Activated naive CD4-positive, alpha-beta T cell treated with anti-CD3 and anti-CD28 coated beads for 36 hours (primary cell): ENCODE measurements around the gene NCK1. TPM values are rescaled to one million over a fixed set of nuclear protein-coding genes. Genes with fewer than 3 reads are reported as not detected.
"Not testable (repeated sequence)": the region's sequence is repeated elsewhere in the genome, so short reads cannot be mapped to it uniquely, and the experiment has no call there.

ENCODE experiments used
- CTCF ChIA-PET: fragments of 350-600 bp; sonication (Branson Sonifier 250); formaldehyde crosslinking; loops from one replicate; lab custom pipeline; 2021; ENCODE audit warnings: antibody characterized with exemption; lab: Charles Lee
- DNase-seq: peaks from one replicate; pipeline ENCODE4 v3.0.0-alpha.2; 2020
- H3K27ac Mint-ChIP-seq: one replicate; pipeline ENCODE4 v1.8.0; 2021; ENCODE audit warnings: mild to moderate bottlenecking, mixed read lengths
- H3K27me3 Mint-ChIP-seq: one replicate; pipeline ENCODE4 v1.8.0; 2021; ENCODE audit warnings: low read depth, mixed read lengths
- H3K36me3 Mint-ChIP-seq: one replicate; pipeline ENCODE4 v1.8.0; 2021; ENCODE audit warnings: low read depth, mixed read lengths
- H3K4me1 Mint-ChIP-seq: one replicate; pipeline ENCODE4 v1.8.0; 2021; ENCODE audit warnings: low read depth, mixed read lengths
- H3K4me3 Mint-ChIP-seq: one replicate; pipeline ENCODE4 v1.8.0; 2021; ENCODE audit warnings: mild to moderate bottlenecking, moderate library complexity, mixed read lengths
- H3K9me3 Mint-ChIP-seq: one replicate; pipeline ENCODE4 v1.8.0; 2021; ENCODE audit warnings: mixed read lengths
- intact Hi-C: fragments of 100-400 bp; cut with micrococcal nuclease; formaldehyde crosslinking; loops from one replicate; pipeline ENCODE4 v1.15.1; 2023
- total RNA-seq, 2 experiments: library from RNA; stranded (reverse); gene quantifications; one replicate each; pipeline ENCODE4 v1.2.3, GENCODE V29; 2021

The NCK1 gene
- total RNA-seq, 2 experiments from 2014 or later = 24.1 to 29.2 TPM

DNA sequence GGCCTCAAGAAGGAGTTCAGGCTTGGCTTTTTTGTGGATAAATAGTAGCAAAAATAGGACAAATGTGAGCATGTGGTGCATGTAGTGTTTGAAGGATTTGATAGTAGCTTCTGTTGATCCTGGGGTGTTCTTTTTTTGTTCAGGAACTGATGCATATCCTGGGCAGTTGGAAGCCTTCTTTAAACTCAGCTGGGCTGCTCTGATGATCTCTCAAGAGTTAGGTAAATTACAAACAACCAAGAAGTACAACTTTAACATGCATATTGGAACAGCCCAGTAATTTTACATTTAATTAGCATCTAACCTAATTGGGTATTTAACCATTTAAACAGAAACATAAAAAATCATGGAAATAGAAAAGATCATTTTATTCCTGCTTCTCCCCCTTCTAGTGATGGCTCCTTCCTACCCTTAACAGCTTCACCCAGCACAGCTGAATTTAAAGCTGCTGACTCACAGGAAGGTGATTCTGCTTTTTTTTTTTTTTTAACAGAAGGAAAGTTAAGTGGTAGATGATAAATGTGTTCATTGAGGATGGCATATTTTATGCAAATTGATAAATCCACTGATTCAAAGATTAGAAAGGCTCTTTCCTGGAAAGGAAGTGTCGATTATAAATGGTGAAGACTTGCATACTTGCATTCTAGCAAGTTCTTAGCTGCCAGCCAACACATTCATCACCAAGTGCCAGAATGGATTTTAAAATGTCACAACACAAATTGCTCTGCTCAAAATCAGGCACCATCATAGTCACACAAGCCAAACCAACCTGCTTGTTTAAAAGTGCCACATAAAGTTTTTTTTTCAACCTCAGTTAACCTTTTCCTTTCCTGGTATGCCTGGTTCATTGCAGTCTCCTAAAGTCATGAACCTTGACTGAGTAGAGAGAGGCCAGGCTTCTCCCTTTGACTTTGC lies 23.1 kb upstream of the NCK1 start:
- Mint-ChIP-seq H3K4me3 (no peak overlapping the region), H3K36me3 (peaks cover 19% of the 10 kb centered on the region)

GRCh38 chr3:136839556-136839931 lies 22.5 kb upstream of the NCK1 start:
- intact Hi-C loops = loop anchor here (1.0 kb wide), 2 partner anchors 20 to 23 kb away; partner anchors contain the start of genes NCK1 and SLC35G2
- no peak for DNase-seq
- no peak overlapping the region for H3K4me3 Mint-ChIP-seq
- no peaks in the 10 kb centered on the region for H3K27me3 Mint-ChIP-seq
- peaks cover 15% of the 10 kb centered on the region for H3K4me1 Mint-ChIP-seq
- CTCF ChIA-PET = interaction anchor here (1.3 kb wide), 1 partner anchor 174 kb away, joined by 4 read pairs; no protein-coding TSS in a partner anchor
- peaks cover 20% of the 10 kb centered on the region for H3K36me3 Mint-ChIP-seq
- H3K27ac Mint-ChIP-seq = no peak overlapping the region
- H3K9me3 Mint-ChIP-seq = no peaks in the 10 kb centered on the region

More for the DNA sequence above, 23.1 kb upstream of the NCK1 start:
- DNase-seq = no peak
- Mint-ChIP-seq H3K27me3 (no peaks in the 10 kb centered on the region), H3K27ac (no peak overlapping the region), H3K9me3 (no peaks in the 10 kb centered on the region), H3K4me1 (peaks cover 15% of the 10 kb centered on the region)
- intact Hi-C loops = loop anchor here (1.0 kb wide), 2 partner anchors 20 to 23 kb away; partner anchors contain the start of genes NCK1 and SLC35G2
- CTCF ChIA-PET = interaction anchor here (1.3 kb wide), 1 partner anchor 175 kb away, joined by 4 read pairs; no protein-coding TSS in a partner anchor

DNA sequence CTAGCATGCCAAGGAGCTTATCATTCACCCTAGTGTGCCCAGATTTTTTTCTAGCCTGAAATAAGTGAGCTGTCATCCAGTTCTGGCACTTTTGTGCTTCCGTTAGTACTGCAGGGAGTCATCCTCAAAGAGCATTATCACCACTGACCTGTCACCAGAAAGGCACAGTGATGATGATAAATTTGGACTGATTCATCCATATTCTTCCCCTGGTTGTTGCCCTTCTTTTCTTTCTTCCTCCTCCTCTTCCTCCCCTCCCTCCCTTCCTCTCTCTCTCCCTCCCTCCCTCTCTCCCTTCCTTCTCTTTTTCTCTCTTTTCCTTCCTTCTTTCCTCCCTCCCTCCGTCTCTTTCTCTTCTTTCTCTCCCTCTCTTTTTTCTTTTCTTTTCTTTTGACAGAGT lies 21.8 kb upstream of the NCK1 start:
- no peaks in the 10 kb centered on the region for H3K27me3 Mint-ChIP-seq
- H3K4me3 Mint-ChIP-seq = no peak overlapping the region
- no peak overlapping the region for H3K27ac Mint-ChIP-seq

GRCh38 chr3:136842294-136842693 lies 19.7 kb upstream of the NCK1 start:
- CTCF ChIA-PET = no interaction called here
- H3K4me1 Mint-ChIP-seq = peaks cover 15% of the 10 kb centered on the region

More for the DNA sequence above, 21.8 kb upstream of the NCK1 start:
- H3K36me3 Mint-ChIP-seq = peaks cover 24% of the 10 kb centered on the region
- CTCF ChIA-PET = interaction anchor here (1.3 kb wide), 1 partner anchor 174 kb away, joined by 4 read pairs; no protein-coding TSS in a partner anchor
- no peak for DNase-seq
- intact Hi-C loops = no loop called here
- peaks cover 15% of the 10 kb centered on the region for H3K4me1 Mint-ChIP-seq
- no peaks in the 10 kb centered on the region for H3K9me3 Mint-ChIP-seq

DNA sequence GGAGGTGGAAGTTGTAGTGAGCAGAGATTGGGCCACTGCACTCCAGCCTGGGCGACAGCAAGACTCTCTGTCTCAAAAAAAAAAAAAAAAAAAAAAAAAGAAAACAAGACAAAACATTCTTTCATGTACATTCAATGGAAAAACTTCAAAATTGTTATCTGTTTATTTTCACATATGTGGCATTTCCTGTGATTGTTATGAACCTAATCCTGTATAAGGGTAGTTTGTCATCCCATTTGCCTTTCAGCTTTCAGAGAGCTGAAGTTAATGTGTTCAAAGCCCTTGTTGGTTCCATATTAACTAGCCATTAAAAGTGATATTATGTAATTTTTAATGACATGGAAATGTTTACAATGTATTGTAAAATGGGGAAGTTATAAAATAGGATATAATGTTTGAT lies 17.3 kb upstream of the NCK1 start:
- CTCF ChIA-PET = no interaction called here
- peaks cover 1% of the 10 kb centered on the region for H3K4me1 Mint-ChIP-seq

More at GRCh38 chr3:136842294-136842693, 19.7 kb upstream of the NCK1 start:
- H3K27ac Mint-ChIP-seq = no peak overlapping the region
- intact Hi-C loops = no loop called here
- H3K9me3 Mint-ChIP-seq = no peaks in the 10 kb centered on the region
- no peak for DNase-seq
- peaks cover 34% of the 10 kb centered on the region for H3K36me3 Mint-ChIP-seq
- H3K27me3 Mint-ChIP-seq = no peaks in the 10 kb centered on the region
- no peak overlapping the region for H3K4me3 Mint-ChIP-seq

GRCh38 chr3:136852180-136852579 lies 9.8 kb upstream of the NCK1 start:
- Mint-ChIP-seq H3K36me3 (peaks cover 20% of the 10 kb centered on the region), H3K9me3 (peaks cover 6% of the 10 kb centered on the region), H3K4me1 (peaks cover 2% of the 10 kb centered on the region), H3K27ac (no peak overlapping the region), H3K27me3 (no peaks in the 10 kb centered on the region), H3K4me3 (no peak overlapping the region)
- CTCF ChIA-PET = interaction anchor here (0.6 kb wide), 1 partner anchor 59 kb away, joined by 3 read pairs; no protein-coding TSS in a partner anchor
- DNase-seq = no peak
- intact Hi-C loops = no loop called here

More for the DNA sequence above, 17.3 kb upstream of the NCK1 start:
- DNase-seq = no peak
- Mint-ChIP-seq H3K27ac (no peak overlapping the region), H3K9me3 (no peaks in the 10 kb centered on the region), H3K27me3 (no peaks in the 10 kb centered on the region), H3K4me3 (no peak overlapping the region), H3K36me3 (peaks cover 29% of the 10 kb centered on the region)
- intact Hi-C loops = no loop called here

- intact Hi-C loops = no loop called here
- no peak for DNase-seq
- CTCF ChIA-PET = no interaction called here
- no peak overlapping the region for H3K27ac Mint-ChIP-seq
- H3K36me3 Mint-ChIP-seq = peaks cover 19% of the 10 kb centered on the region
- no peaks in the 10 kb centered on the region for H3K27me3 Mint-ChIP-seq
- H3K9me3 Mint-ChIP-seq = peaks cover 7% of the 10 kb centered on the region
- peaks cover 14% of the 10 kb centered on the region for H3K4me1 Mint-ChIP-seq
- no peak overlapping the region for H3K4me3 Mint-ChIP-seq
Measured at GRCh38 chr3:136856665-136857064, 5.3 kb upstream of the NCK1 start.

DNA sequence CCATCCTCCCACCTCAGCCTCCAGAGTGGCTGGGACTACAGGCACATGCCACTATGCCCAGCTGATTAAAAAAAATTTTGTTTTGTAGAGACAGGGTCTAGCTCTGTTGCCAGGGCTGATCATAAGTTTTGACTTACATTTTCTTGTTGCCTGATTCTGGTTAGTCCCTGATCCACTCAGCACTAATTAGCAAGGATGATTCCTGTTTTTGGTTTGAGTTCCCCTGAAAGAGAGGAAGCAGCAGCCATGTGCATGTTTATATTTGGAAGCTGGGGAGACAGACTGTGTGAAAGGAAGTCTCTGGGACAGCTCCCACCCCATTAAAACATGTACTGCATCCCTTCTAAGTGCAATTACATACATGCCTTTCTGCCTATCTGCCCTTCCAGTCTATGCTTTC lies 3.6 kb upstream of the NCK1 start:
- no peak overlapping the region for H3K27ac Mint-ChIP-seq
- intact Hi-C loops = no loop called here
- peaks cover 17% of the 10 kb centered on the region for H3K4me1 Mint-ChIP-seq
- H3K9me3 Mint-ChIP-seq = peaks cover 7% of the 10 kb centered on the region
- H3K36me3 Mint-ChIP-seq = peaks cover 19% of the 10 kb centered on the region
- DNase-seq = no peak
- no peak overlapping the region for H3K4me3 Mint-ChIP-seq
- no peaks in the 10 kb centered on the region for H3K27me3 Mint-ChIP-seq
- CTCF ChIA-PET = interaction anchor here (0.8 to 0.9 kb wide), 2 partner anchors 106 to 156 kb away, joined by 3 read pairs; no protein-coding TSS in a partner anchor

DNA sequence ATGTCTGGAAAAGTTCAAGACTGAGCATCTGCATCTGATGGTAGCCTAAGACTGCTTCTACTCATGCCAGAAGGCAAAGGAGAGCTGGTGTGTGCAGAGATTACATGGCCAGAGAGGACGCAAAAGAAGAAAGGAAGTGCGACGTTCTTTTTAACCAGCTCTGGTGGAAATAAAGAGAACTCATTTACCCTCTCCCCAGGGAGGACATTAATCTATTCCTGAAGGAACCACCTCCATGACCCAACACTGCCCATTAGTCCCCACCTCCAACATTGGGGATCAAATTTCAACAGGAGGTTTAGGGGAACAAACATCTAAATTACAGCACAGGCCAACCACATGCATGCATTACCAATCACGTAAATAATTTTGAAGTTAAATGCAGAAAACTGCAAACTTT lies 1.5 kb upstream of the NCK1 start:
- H3K4me1 Mint-ChIP-seq = peaks cover 26% of the 10 kb centered on the region
- DNase-seq = no peak
- H3K9me3 Mint-ChIP-seq = peaks cover 7% of the 10 kb centered on the region
- no peaks in the 10 kb centered on the region for H3K27me3 Mint-ChIP-seq
- CTCF ChIA-PET = interaction anchor here (1.2 to 3.0 kb wide), 2 partner anchors 34 to 108 kb away, joined by 3 to 17 read pairs; partner anchors contain the start of gene STAG1
- peaks cover 17% of the 10 kb centered on the region for H3K36me3 Mint-ChIP-seq
- peak overlapping the region; percentile 95 for H3K27ac Mint-ChIP-seq
- intact Hi-C loops = loop anchor here (5.0 kb wide), 2 partner anchors 57 to 783 kb away; no protein-coding TSS in a partner anchor
- peak overlapping the region; percentile 94 for H3K4me3 Mint-ChIP-seq

DNA sequence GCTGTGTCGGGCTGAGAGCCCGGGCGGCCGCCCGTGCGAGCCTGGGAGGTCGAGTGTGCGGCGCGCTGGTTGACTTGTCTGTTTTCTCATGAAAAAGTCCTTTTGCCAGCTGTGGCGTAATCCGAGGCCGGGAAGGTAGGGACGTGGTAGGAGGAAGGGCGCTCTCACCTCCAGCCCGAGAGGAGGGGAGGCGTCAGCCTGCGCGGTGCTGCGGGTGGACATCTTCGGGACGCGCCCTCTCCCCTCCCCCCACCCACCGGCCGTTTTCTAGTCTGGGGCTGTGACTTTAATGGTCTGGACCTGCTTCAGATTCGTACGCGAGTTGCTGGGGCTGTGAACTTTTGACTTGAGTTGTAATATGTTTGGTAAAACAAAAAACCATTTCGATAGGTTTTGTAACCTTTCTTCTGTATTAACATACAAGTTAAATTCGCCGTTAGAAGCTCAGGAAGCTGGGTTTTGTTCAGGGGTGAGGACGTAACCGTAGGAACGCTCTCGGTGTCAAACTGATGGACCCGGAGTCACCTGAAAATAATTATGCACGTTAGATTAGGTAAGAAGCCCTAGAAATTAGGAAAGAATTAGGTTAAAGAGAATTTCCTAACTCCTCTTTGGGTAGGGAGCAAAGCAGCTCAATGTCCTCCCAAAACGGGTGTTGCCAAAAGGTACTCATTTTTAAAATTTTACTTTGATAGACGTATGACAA lies 762 bp downstream of the NCK1 start:
- Mint-ChIP-seq H3K27me3 (no peaks in the 10 kb centered on the region), H3K27ac (peak overlapping the region; percentile 95), H3K4me3 (peak overlapping the region; percentile 94), H3K4me1 (peaks cover 44% of the 10 kb centered on the region), H3K9me3 (no peaks in the 10 kb centered on the region), H3K36me3 (peaks cover 14% of the 10 kb centered on the region)
- intact Hi-C loops = loop anchor here (1.0 to 5.0 kb wide), 10 partner anchors 23 to 785 kb away; partner anchors contain the start of genes MSL2, PCCB and STAG1
- CTCF ChIA-PET = interaction anchor here (0.6 to 3.0 kb wide), 6 partner anchors 8 to 172 kb away, joined by 3 to 17 read pairs (median 4); partner anchors contain the start of gene STAG1
- peak; percentile 44 for DNase-seq

- Mint-ChIP-seq H3K9me3 (peaks cover 12% of the 10 kb centered on the region), H3K4me1 (peaks cover 57% of the 10 kb centered on the region), H3K27ac (no peak overlapping the region), H3K27me3 (no peaks in the 10 kb centered on the region), H3K4me3 (no peak overlapping the region), H3K36me3 (peaks cover 48% of the 10 kb centered on the region)
- CTCF ChIA-PET = no interaction called here
- intact Hi-C loops = no loop called here
- DNase-seq = no peak
Measured at GRCh38 chr3:136869282-136869681, 7.3 kb downstream of the NCK1 start.

DNA sequence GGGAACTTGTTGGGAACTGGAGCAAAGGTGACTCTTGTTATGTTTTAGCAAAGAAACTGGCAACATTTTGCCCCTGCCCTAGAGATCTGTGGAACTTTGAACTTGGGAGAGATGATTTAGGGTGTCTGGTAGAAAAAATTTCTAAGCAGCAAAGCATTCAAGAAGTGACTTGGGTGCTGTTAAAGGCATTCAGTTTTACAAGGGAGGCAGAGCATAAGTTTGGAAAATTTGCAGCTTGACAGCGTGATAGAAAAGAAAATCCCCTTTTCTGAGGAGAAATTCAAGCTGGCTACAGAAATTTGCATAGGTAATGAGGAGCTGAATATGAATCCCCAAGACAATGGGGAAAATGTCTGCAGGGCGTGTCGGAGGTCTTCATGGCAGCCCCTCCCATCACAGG lies 10.2 kb downstream of the NCK1 start:
- H3K4me3 Mint-ChIP-seq, CTCF ChIA-PET, DNase-seq, H3K27me3 Mint-ChIP-seq, intact Hi-C loops: not testable (repeated sequence)
- H3K4me1 Mint-ChIP-seq = peaks cover 44% of the 10 kb centered on the region
- peaks cover 14% of the 10 kb centered on the region for H3K9me3 Mint-ChIP-seq
- peaks cover 51% of the 10 kb centered on the region for H3K36me3 Mint-ChIP-seq
- peak overlapping the region; percentile 35 for H3K27ac Mint-ChIP-seq
